NB4 (cell line): ENCODE data around the gene PPCDC.

Experiments
- POLR2A ChIP-seq: IDR thresholded peaks from 2 replicates; pipeline ENCODE4 v1.6.1; 2011; ENCODE audit warnings: mild to moderate bottlenecking; ENCODE audit not compliant: insufficient read length; ENCODE audit errors: extremely low read depth
- TF ChIP-seq, protein P1 (sequence below): IDR thresholded peaks from one replicate; pipeline ENCODE4 v1.5.1; 2012; ENCODE audit warnings: low read depth, low read length

DNA sequence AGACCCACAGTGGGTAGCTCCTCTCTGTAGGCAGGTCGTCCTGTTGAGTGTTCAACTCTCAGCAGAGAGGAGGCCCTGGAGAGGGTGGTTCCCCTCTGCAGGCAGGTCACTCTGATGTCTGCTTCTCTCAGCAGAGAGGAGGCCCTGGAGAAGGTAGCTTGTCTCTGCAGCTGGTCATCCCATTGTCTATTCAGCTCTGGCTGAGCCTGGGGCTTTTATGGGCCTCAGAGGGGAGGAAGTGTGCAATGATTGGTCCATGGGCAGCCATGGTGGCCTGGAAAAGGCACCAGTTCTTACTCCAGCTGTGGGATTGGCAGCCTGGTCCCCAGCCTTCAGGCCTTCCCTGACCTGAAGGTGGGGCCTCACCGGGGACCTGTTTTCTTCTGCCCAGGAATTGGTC lies 52.9 kb downstream of the PPCDC start:
- TF ChIP-seq, protein P1, sequence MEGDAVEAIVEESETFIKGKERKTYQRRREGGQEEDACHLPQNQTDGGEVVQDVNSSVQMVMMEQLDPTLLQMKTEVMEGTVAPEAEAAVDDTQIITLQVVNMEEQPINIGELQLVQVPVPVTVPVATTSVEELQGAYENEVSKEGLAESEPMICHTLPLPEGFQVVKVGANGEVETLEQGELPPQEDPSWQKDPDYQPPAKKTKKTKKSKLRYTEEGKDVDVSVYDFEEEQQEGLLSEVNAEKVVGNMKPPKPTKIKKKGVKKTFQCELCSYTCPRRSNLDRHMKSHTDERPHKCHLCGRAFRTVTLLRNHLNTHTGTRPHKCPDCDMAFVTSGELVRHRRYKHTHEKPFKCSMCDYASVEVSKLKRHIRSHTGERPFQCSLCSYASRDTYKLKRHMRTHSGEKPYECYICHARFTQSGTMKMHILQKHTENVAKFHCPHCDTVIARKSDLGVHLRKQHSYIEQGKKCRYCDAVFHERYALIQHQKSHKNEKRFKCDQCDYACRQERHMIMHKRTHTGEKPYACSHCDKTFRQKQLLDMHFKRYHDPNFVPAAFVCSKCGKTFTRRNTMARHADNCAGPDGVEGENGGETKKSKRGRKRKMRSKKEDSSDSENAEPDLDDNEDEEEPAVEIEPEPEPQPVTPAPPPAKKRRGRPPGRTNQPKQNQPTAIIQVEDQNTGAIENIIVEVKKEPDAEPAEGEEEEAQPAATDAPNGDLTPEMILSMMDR = no peak
- no peak for TF ChIP-seq POLR2A
